ENCODE data around the gene RFTN1.
A peak's percentile ranks its signal among the peaks of the same experiment; 100 is the strongest.
"Not testable (repeated sequence)": the region's sequence is repeated elsewhere in the genome, so short reads cannot be mapped to it uniquely, and the experiment has no call there.

RFTN1 gene

GRCh38 chr3:16496008-16496407, 17.5 kb downstream of the RFTN1 start:
- peak; percentile 77 for FAIRE-seq
- TF ChIP-seq SPI1 (IDR thresholded peaks at IDR 0.05; ENCODE audit: low read depth, low read length) (no peak), POU2F2 (IDR thresholded peaks at IDR 0.05; ENCODE audit: low read depth, low read length) (no peak), TAF1 (IDR thresholded peaks at IDR 0.05; ENCODE audit: low read depth, low read length) (no peak)
- DNase-seq (ENCODE audit: insufficient read length, low spot score) = no peak

DNA sequence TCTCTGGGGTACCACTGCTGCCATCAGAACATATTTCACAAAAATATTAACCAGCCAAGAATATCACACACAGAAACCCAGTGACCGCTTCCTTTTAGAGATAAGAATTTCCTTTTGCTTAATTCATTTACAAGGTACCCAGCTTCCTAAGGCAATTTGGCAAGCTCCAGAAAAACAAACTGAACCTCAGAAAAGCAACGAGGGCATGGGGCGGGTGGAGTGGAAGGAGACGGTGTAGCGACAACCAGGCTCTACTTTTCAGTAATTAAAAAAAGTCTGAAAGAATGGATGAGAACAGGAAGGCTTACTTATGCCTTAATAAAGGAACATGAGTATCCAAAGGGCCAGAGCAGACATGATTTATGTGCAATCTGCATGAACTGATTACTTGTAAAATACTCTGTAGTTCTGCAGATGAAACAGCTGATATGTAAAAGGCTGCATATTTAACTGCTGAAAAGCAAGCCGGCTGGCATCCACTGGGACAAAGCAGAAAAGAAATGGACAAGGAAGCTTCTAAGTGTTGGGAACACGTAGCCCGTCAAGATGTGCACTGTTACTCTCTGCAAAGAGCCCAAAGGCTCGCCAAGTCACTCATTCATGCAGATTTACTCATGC, 18.6 kb downstream of the RFTN1 start:
- no peak for FAIRE-seq
- DNase-seq (ENCODE audit: insufficient read length, low spot score) = no peak
- TF ChIP-seq POU2F2 (IDR thresholded peaks at IDR 0.05; ENCODE audit: low read depth, low read length) (no peak), POLR2AphosphoS5 (IDR thresholded peaks at IDR 0.05; ENCODE audit: low read depth, low read length) (no peak), PAX5 (IDR thresholded peaks at IDR 0.05; ENCODE audit: insufficient read depth, low read length, severe bottlenecking) (no peak), TAF1 (IDR thresholded peaks at IDR 0.05; ENCODE audit: low read depth, low read length) (no peak), SPI1 (IDR thresholded peaks at IDR 0.05; ENCODE audit: low read depth, low read length) (no peak), POLR2A (IDR thresholded peaks at IDR 0.05; ENCODE audit: low read depth, low read length) (no peak)

DNA sequence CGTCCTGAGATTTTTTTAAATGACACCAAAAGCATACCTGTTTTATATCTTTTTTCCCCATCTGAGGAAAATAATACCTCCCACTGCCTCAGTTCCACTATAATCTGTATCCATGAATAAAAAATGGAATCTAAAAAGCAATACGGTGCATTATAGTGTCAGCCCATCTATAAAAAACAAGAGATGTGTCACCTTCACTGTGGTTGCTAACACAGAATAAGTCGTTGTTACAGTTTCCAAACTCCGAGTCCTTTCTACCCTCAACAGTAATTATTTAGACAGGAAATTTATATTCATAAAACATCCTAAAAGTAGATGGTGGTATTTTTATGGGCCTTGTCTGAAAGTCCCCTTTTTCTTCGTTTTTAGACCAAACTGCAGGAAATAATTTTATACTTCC, 19.4 kb downstream of the RFTN1 start:
- no peak for TF ChIP-seq POLR2A (IDR thresholded peaks at IDR 0.05; ENCODE audit: low read depth, low read length)
- TF ChIP-seq POU2F2 (IDR thresholded peaks at IDR 0.05; ENCODE audit: low read depth, low read length) = no peak
- TF ChIP-seq TAF1 (IDR thresholded peaks at IDR 0.05; ENCODE audit: low read depth, low read length) = no peak
- no peak for TF ChIP-seq SPI1 (IDR thresholded peaks at IDR 0.05; ENCODE audit: low read depth, low read length)
- TF ChIP-seq PAX5 (IDR thresholded peaks at IDR 0.05; ENCODE audit: insufficient read depth, low read length, severe bottlenecking) = no peak
- no peak for TF ChIP-seq POLR2AphosphoS5 (IDR thresholded peaks at IDR 0.05; ENCODE audit: low read depth, low read length)
- DNase-seq (ENCODE audit: insufficient read length, low spot score) (no peak), FAIRE-seq (no peak)

DNA sequence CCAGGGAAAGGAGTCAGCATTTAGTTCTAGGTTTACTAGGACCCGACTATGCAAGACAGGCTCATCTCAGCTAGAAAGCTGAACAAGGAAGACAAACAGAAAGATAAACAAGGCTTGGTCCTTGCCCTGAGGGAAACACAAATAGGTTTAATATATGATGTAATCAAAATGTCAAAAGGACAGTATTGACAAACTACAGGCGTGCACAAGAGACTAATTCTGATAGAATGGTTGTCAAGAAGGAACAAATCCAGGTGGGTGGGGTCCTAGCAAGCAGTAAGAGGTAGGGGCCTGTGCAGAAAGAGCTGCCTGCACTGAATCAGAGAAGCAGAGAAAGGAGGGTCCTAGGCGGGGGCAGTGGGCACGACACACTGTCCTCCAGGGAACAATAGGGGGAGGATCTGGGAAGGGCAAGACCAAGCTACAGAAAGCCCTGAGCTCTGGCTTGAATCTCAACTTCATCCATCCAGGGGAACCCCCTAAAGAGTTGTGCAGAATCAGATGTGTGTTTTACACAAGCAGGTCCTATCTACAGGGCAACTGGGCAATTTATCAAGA, 23.4 kb downstream of the RFTN1 start:
- TF ChIP-seq POU2F2 (IDR thresholded peaks at IDR 0.05; ENCODE audit: low read depth, low read length) = no peak
- TF ChIP-seq SPI1 (IDR thresholded peaks at IDR 0.05; ENCODE audit: low read depth, low read length) = no peak
- TF ChIP-seq PAX5 (IDR thresholded peaks at IDR 0.05; ENCODE audit: insufficient read depth, low read length, severe bottlenecking) = no peak
- no peak for TF ChIP-seq POLR2A (IDR thresholded peaks at IDR 0.05; ENCODE audit: low read depth, low read length)
- TF ChIP-seq TAF1 (IDR thresholded peaks at IDR 0.05; ENCODE audit: low read depth, low read length) = no peak
- TF ChIP-seq POLR2AphosphoS5 (IDR thresholded peaks at IDR 0.05; ENCODE audit: low read depth, low read length) = no peak
- no peak for FAIRE-seq
- no peak for DNase-seq (ENCODE audit: insufficient read length, low spot score)

DNA sequence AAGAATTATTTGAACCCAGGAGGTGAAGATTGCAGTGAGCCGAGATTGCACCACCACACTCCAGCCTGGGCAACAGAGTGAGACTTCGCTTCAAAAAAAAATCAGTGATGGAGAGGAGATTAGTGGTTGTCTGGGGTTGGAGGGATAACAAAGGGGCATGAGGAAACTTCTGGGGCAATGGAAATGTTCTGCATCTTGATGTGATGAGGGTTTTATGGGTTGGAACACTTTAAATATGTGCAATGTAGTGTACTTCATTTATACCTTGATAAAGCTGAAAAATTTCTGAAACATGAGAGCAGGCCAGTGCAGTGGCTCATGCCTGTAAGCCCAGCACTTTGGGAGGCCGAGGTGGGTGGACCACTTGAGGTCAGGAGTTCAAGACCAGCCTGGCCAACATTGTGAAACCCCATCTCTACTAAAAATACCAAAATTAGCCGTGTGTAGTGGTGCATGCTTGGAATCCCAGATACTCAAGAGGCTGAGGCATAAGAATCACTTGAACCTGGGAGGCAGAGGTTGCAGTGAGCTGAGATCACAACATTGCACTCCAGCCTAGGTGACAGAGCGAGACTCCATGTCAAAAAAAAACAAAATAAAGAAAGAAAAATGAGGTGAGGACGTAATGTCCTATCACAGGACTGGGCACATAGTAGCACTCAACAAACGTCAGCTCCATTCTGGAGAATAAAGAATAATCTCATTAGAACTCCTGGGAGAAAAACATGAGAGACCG, 24.0 kb downstream of the RFTN1 start:
- not testable (repeated sequence) for DNase-seq (ENCODE audit: insufficient read length, low spot score); FAIRE-seq

- FAIRE-seq (no peak), DNase-seq (ENCODE audit: insufficient read length, low spot score) (no peak)
- TF ChIP-seq SPI1 (IDR thresholded peaks at IDR 0.05; ENCODE audit: low read depth, low read length) (no peak), POLR2AphosphoS5 (IDR thresholded peaks at IDR 0.05; ENCODE audit: low read depth, low read length) (no peak), PAX5 (IDR thresholded peaks at IDR 0.05; ENCODE audit: insufficient read depth, low read length, severe bottlenecking) (no peak), POLR2A (IDR thresholded peaks at IDR 0.05; ENCODE audit: low read depth, low read length) (no peak), POU2F2 (IDR thresholded peaks at IDR 0.05; ENCODE audit: low read depth, low read length) (no peak), TAF1 (IDR thresholded peaks at IDR 0.05; ENCODE audit: low read depth, low read length) (no peak)
Observed at GRCh38 chr3:16488637-16489036, 24.9 kb downstream of the RFTN1 start.

DNA sequence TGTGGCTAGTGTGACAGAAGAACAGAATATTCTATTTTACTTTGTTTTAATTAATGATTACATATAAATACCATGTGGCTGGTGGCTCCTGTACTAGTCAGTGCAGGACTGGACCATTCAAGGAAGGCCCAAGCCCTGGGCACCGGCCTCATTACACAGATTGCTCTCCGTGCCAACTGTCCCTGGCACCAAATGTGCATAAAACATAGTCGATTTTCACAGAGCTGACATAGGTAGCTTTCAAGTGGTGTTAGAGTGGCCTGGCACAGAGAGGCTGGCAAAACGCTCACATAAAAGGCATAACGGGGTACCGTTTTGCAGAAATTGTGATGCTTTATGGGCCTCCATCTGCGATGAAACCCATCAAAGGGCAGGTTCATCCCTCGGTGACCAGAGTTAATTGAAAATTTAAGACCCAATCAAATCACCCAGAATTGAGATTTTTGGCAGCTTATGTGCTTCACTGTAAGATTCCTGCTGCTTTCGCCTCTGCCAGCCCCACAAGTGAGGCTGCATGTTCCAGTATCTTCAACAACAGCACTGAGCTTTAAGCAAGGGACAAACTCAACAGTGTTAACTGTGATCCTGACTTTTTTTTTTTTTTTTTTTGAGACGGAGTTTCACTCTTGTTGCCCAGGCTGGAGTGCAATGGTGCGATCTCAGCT, 25.9 kb downstream of the RFTN1 start:
- FAIRE-seq = no peak
- no peak for DNase-seq (ENCODE audit: insufficient read length, low spot score)
- TF ChIP-seq POLR2AphosphoS5 (IDR thresholded peaks at IDR 0.05; ENCODE audit: low read depth, low read length) (no peak), POLR2A (IDR thresholded peaks at IDR 0.05; ENCODE audit: low read depth, low read length) (no peak), PAX5 (IDR thresholded peaks at IDR 0.05; ENCODE audit: insufficient read depth, low read length, severe bottlenecking) (no peak), TAF1 (IDR thresholded peaks at IDR 0.05; ENCODE audit: low read depth, low read length) (no peak), POU2F2 (IDR thresholded peaks at IDR 0.05; ENCODE audit: low read depth, low read length) (no peak), SPI1 (IDR thresholded peaks at IDR 0.05; ENCODE audit: low read depth, low read length) (no peak)

DNA sequence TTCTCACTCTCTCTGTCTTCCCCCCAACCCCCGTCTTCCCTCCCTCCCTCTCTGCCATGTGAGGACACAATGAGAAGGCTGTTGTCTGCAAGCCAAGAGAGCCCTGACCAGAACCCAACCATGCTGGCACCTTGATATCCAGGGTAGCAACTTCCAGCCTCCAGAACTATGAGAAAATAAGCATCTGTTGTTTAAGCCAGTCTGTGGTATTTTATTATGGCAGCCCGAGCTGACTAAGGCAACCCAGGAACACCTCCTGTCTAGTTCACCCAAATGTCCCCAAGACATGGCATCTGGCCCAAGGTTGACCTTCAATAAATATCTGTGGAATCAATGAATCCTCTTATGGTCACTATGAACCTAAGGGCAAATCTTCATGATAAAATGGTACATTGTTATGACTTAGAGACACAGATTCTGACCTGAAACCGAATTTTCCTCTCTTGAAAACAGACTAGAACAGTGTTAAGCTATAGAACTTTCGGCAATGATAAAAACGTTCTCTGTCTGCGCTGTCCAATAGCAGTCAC, 26.5 kb downstream of the RFTN1 start:
- DNase-seq (ENCODE audit: insufficient read length, low spot score) = no peak
- no peak for TF ChIP-seq POLR2A (IDR thresholded peaks at IDR 0.05; ENCODE audit: low read depth, low read length)
- no peak for TF ChIP-seq PAX5 (IDR thresholded peaks at IDR 0.05; ENCODE audit: insufficient read depth, low read length, severe bottlenecking)
- TF ChIP-seq SPI1 (IDR thresholded peaks at IDR 0.05; ENCODE audit: low read depth, low read length) = no peak
- TF ChIP-seq TAF1 (IDR thresholded peaks at IDR 0.05; ENCODE audit: low read depth, low read length) = no peak
- TF ChIP-seq POU2F2 (IDR thresholded peaks at IDR 0.05; ENCODE audit: low read depth, low read length) = no peak
- TF ChIP-seq POLR2AphosphoS5 (IDR thresholded peaks at IDR 0.05; ENCODE audit: low read depth, low read length) = no peak
- no peak for FAIRE-seq

- no peak for FAIRE-seq
- TF ChIP-seq SPI1 (IDR thresholded peaks at IDR 0.05; ENCODE audit: low read depth, low read length) (no peak), POLR2A (IDR thresholded peaks at IDR 0.05; ENCODE audit: low read depth, low read length) (no peak), PAX5 (IDR thresholded peaks at IDR 0.05; ENCODE audit: insufficient read depth, low read length, severe bottlenecking) (no peak), POLR2AphosphoS5 (IDR thresholded peaks at IDR 0.05; ENCODE audit: low read depth, low read length) (no peak), POU2F2 (IDR thresholded peaks at IDR 0.05; ENCODE audit: low read depth, low read length) (no peak), TAF1 (IDR thresholded peaks at IDR 0.05; ENCODE audit: low read depth, low read length) (no peak)
- no peak for DNase-seq (ENCODE audit: insufficient read length, low spot score)
Observed at GRCh38 chr3:16486201-16486600, 27.3 kb downstream of the RFTN1 start.
